IMR-90 (cell line): ENCODE results near the gene RPS15. TPM values are rescaled to one million over a fixed set of nuclear protein-coding genes. Genes with fewer than 3 reads are reported as not detected.

Experiments
- ATAC-seq: fragments of 200-7000 bp; cut with Tn5 transposase; 2 replicates; pipeline ENCODE4 v1.9.1; 2020; ENCODE audit warnings: low read depth, mild to moderate bottlenecking, moderate library complexity
- BruUV-seq: library from RNA; stranded (reverse); fragments of 400-500 nt; replicated peaks from 2 replicates; lab custom pipeline; 2021; lab: Mats Ljungman, UMichigan
- CTCF ChIA-PET: fragments of 300-600 bp; formaldehyde crosslinking; extraction: SDS; loops from one replicate; lab custom pipeline; 2021; ENCODE audit warnings: antibody characterized with exemption; lab: Yijun Ruan, JAX
- POLR2A ChIA-PET: fragments of 300-600 bp; sonication (Branson Sonifier 250); formaldehyde crosslinking; loops from one replicate; lab custom pipeline; 2022; ENCODE audit warnings: antibody characterized with exemption; ENCODE audit not compliant: unreplicated experiment; lab: Charles Lee
- DNase-seq: peaks from one replicate; pipeline ENCODE4 v3.0.0; 2013
- H2AFZ ChIP-seq: replicated peaks from 2 replicates; pipeline ENCODE3; 2013; ENCODE audit warnings: low read length, mild to moderate bottlenecking; ENCODE audit not compliant: poor library complexity
- H2AK5ac ChIP-seq: 2 replicates; pipeline ENCODE4 v1.6.1; 2013; ENCODE audit warnings: low read depth, low read length, inconsistent platforms
- H2AK9ac ChIP-seq: replicated peaks from 2 replicates; pipeline ENCODE3; 2013; ENCODE audit warnings: mild to moderate bottlenecking, low read depth, low read length, moderate library complexity; ENCODE audit not compliant: poor library complexity
- H2BK120ac ChIP-seq: 2 replicates; pipeline ENCODE4 v1.6.1; 2013; ENCODE audit warnings: low read depth, low read length, inconsistent platforms
- H2BK15ac ChIP-seq: 3 replicates; pipeline ENCODE4 v1.6.1; 2013; ENCODE audit warnings: low read depth, low read length, inconsistent platforms
- H2BK20ac ChIP-seq: 2 replicates; pipeline ENCODE4 v1.6.1; 2013; ENCODE audit warnings: low read depth, mild to moderate bottlenecking, inconsistent platforms, low read length, moderate library complexity
- H2BK5ac ChIP-seq: 2 replicates; pipeline ENCODE4 v1.6.1; 2013; ENCODE audit warnings: mild to moderate bottlenecking, low read depth, low read length, inconsistent platforms; ENCODE audit not compliant: poor library complexity, severe bottlenecking
- H3K14ac ChIP-seq: replicated peaks from 2 replicates; pipeline ENCODE4 v1.6.1; 2013; ENCODE audit warnings: low read depth, low read length, inconsistent platforms
- H3K18ac ChIP-seq: 2 replicates; pipeline ENCODE4 v1.6.1; 2013; ENCODE audit warnings: low read depth, low read length, control low read depth
- H3K23ac ChIP-seq: 2 replicates; pipeline ENCODE4 v1.6.1; 2013; ENCODE audit warnings: low read depth, low read length, inconsistent platforms
- H3K27ac ChIP-seq: 2 replicates; pipeline ENCODE4 v1.5.1; 2013; ENCODE audit warnings: mild to moderate bottlenecking, control low read depth, low read length; ENCODE audit not compliant: insufficient read depth
- H3K27me3 ChIP-seq: 2 replicates; pipeline ENCODE4 v1.6.1; 2013; ENCODE audit warnings: low read length; ENCODE audit not compliant: control insufficient read depth, insufficient read depth
- H3K36me3 ChIP-seq: 2 replicates; pipeline ENCODE4 v1.6.1; 2013; ENCODE audit warnings: low read length, mixed read lengths; ENCODE audit not compliant: control insufficient read depth, insufficient read depth
- H3K4ac ChIP-seq: 2 replicates; pipeline ENCODE4 v1.6.1; 2013; ENCODE audit warnings: low read depth, low read length, inconsistent platforms
- H3K4me1 ChIP-seq: 2 replicates; pipeline ENCODE4 v1.6.1; 2013; ENCODE audit warnings: low read length, mixed read lengths; ENCODE audit not compliant: control insufficient read depth, insufficient read depth
- H3K4me2 ChIP-seq: 2 replicates; pipeline ENCODE4 v1.6.1; 2013; ENCODE audit warnings: low read depth, mild to moderate bottlenecking, control low read depth, low read length, moderate library complexity
- H3K4me3 ChIP-seq: 2 replicates; pipeline ENCODE4 v1.5.1; 2013; ENCODE audit warnings: low read depth, mild to moderate bottlenecking, control low read depth, low read length, moderate library complexity; ENCODE audit not compliant: insufficient read depth
- H3K56ac ChIP-seq: 2 replicates; pipeline ENCODE4 v1.6.1; 2013; ENCODE audit warnings: low read length, inconsistent platforms; ENCODE audit not compliant: insufficient read depth; ENCODE audit errors: extremely low read depth
- H3K79me1 ChIP-seq, 2 experiments: 2 replicates each; pipeline ENCODE4 v1.6.1; 2013; ENCODE audit warnings: low read length in 2 of 2, inconsistent platforms in 1 of 2, low read depth in 1 of 2
- H3K9ac ChIP-seq: 2 replicates; pipeline ENCODE4 v1.6.1; 2013; ENCODE audit warnings: low read depth, low read length, control low read depth
- H3K9me1 ChIP-seq: 2 replicates; pipeline ENCODE4 v1.6.1; 2013; ENCODE audit warnings: low read length, inconsistent platforms; ENCODE audit not compliant: insufficient read depth
- H3K9me3 ChIP-seq: 2 replicates; pipeline ENCODE4 v1.6.1; 2013; ENCODE audit warnings: low read length; ENCODE audit not compliant: control insufficient read depth, insufficient read depth
- H4K20me1 ChIP-seq: 2 replicates; pipeline ENCODE4 v1.6.1; 2013; ENCODE audit warnings: low read length, inconsistent platforms; ENCODE audit not compliant: insufficient read depth
- H4K5ac ChIP-seq: 2 replicates; pipeline ENCODE4 v1.6.1; 2013; ENCODE audit warnings: mild to moderate bottlenecking, low read depth, low read length, control low read depth
- H4K8ac ChIP-seq, 2 experiments: 2 replicates each; pipeline ENCODE4 v1.6.1; 2013; ENCODE audit warnings: low read depth in 2 of 2, low read length in 2 of 2, control low read depth in 1 of 2, inconsistent platforms in 1 of 2
- H4K91ac ChIP-seq: 2 replicates; pipeline ENCODE4 v1.6.1; 2013; ENCODE audit warnings: low read depth, low read length, inconsistent platforms; ENCODE audit not compliant: insufficient read depth
- CEBPB ChIP-seq: IDR thresholded peaks from 2 replicates; pipeline ENCODE4 v1.6.1; 2012; ENCODE audit warnings: low read depth, low read length, improper control_type of control experiment
- CHD1 ChIP-seq: IDR thresholded peaks from 2 replicates; pipeline ENCODE4 v1.6.1; 2012; ENCODE audit warnings: low read depth, low read length, improper control_type of control experiment
- FOS ChIP-seq: fragments of 150-350 bp; IDR thresholded peaks from 2 replicates; pipeline ENCODE4 v1.6.1; 2016; ENCODE audit warnings: low read depth, low read length
- MAFK ChIP-seq: IDR thresholded peaks from 2 replicates; pipeline ENCODE4 v1.6.1; 2012; ENCODE audit warnings: low read depth, low read length, improper control_type of control experiment
- MAZ ChIP-seq: IDR thresholded peaks from 2 replicates; pipeline ENCODE4 v1.6.1; 2012; ENCODE audit warnings: low read depth, mild to moderate bottlenecking, low read length, improper control_type of control experiment, moderate library complexity, borderline replicate concordance
- MXI1 ChIP-seq: IDR thresholded peaks from 2 replicates; pipeline ENCODE4 v1.6.1; 2012; ENCODE audit warnings: low read depth, mild to moderate bottlenecking, low read length, moderate library complexity, borderline replicate concordance
- NFE2L2 ChIP-seq: fragments of 150-350 bp; IDR thresholded peaks from 2 replicates; pipeline ENCODE4 v1.6.1; 2016; ENCODE audit warnings: low read depth, mild to moderate bottlenecking, low read length
- POLR2A ChIP-seq: IDR thresholded peaks from 2 replicates; pipeline ENCODE4 v1.6.1; 2012; ENCODE audit warnings: mild to moderate bottlenecking, low read depth, low read length
- RAD21 ChIP-seq: IDR thresholded peaks from 2 replicates; pipeline ENCODE4 v1.6.1; 2012; ENCODE audit warnings: low read length, improper control_type of control experiment
- RCOR1 ChIP-seq: IDR thresholded peaks from 2 replicates; pipeline ENCODE4 v1.6.1; 2012; ENCODE audit warnings: mild to moderate bottlenecking, low read length, improper control_type of control experiment; ENCODE audit not compliant: insufficient replicate concordance
- RFX5 ChIP-seq: IDR thresholded peaks from 2 replicates; pipeline ENCODE4 v1.8.0; 2012; ENCODE audit warnings: low read depth, mild to moderate bottlenecking, low read length, moderate library complexity
- SMC3 ChIP-seq: fragments of 150-350 bp; IDR thresholded peaks from 2 replicates; pipeline ENCODE4 v1.6.1; 2016; ENCODE audit warnings: low read depth, mild to moderate bottlenecking, antibody characterized with exemption, low read length, moderate library complexity
- USF2 ChIP-seq: fragments of 150-350 bp; IDR thresholded peaks from 2 replicates; pipeline ENCODE4 v1.6.1; 2017; ENCODE audit warnings: mild to moderate bottlenecking, antibody characterized with exemption, low read length, low read depth
- WGBS, 2 experiments: methylation state at CpG; one replicate each; pipeline versions ENCODE4 v1.1.5 to v1.1.7; 2013; ENCODE audit warnings: missing lambda C conversion rate in 2 of 2; ENCODE audit not compliant: insufficient read length in 1 of 2; ENCODE audit errors: extremely low coverage in 2 of 2; 5-methylcytosine and 5-hydroxymethylcytosine counted together
- dilution Hi-C: fragments of 300-500 bp; cut with HindIII; formaldehyde crosslinking; loops from one replicate; pipeline ENCODE4 v1.14.3; 2018; ENCODE audit warnings: low sequenced_read_pairs; ENCODE audit not compliant: unreplicated experiment
- in situ Hi-C: fragments of 300-500 bp; cut with MboI; formaldehyde crosslinking; loops from 3 replicates; pipeline ENCODE4 v1.14.3; 2019; ENCODE audit warnings: low sequenced_read_pairs, inconsistent platforms, mixed read lengths
- intact Hi-C: fragments of 100-400 bp; cut with micrococcal nuclease; formaldehyde crosslinking; loops from 2 replicates; pipeline ENCODE4 v1.10.0; 2022
- polyA plus RNA-seq, 3 experiments: library from polyadenylated mRNA; depleted of rRNA; stranded (reverse); fragments of >200 nt; gene quantifications; 2 replicates each; pipeline ENCODE4 v1.2.3, GENCODE V29; 2012; ENCODE audit warnings: low replicate concordance in 1 of 3
- total RNA-seq: library from RNA; depleted of rRNA; stranded (reverse); fragments of >200 nt; gene quantifications from 2 replicates; pipeline ENCODE4 v1.2.3, GENCODE V29; 2012
- TF ChIP-seq, protein P1 (sequence below): conservative IDR thresholded peaks from 2 replicates; pipeline ENCODE4 v1.5.1; 2012; ENCODE audit warnings: mild to moderate bottlenecking, low read depth, low read length, improper control_type of control experiment
- TF ChIP-seq, protein P2 (sequence below): fragments of 150-350 bp; IDR thresholded peaks from 2 replicates; pipeline ENCODE4 v1.6.1; 2016; ENCODE audit warnings: low read depth, mild to moderate bottlenecking, low read length, moderate library complexity, borderline replicate concordance

RPS15 gene
- total and polyA plus RNA-seq, 2 of the 4 experiments (the other 2 are of a cell fraction), result 1,179 to 1,855 TPM

- Histone ChIP-seq H2BK5ac (no peak overlapping the region), H3K36me3 (peaks cover 58% of the 10 kb centered on the region), H3K14ac (no peak overlapping the region), H3K4me1 (peaks cover 2% of the 10 kb centered on the region; the same call in 1 of the 2 replicates), H3K4ac (no peak overlapping the region), H4K5ac (no peak overlapping the region), H2AK9ac (no peak overlapping the region), H3K9me1 (no peaks in the 10 kb centered on the region; the same call in 1 of the 2 replicates), H3K9me3 (no peaks in the 10 kb centered on the region), H3K79me1 (peaks cover 15 to 41% of the 10 kb centered on the region in 2 experiments), H3K4me3 (no peak overlapping the region), H2AFZ (no peak overlapping the region), H4K20me1 (peaks cover 10% of the 10 kb centered on the region), H3K23ac (no peak overlapping the region), H3K4me2 (no peak overlapping the region), H3K27ac (no peak overlapping the region), H4K8ac (no peak overlapping the region), H2AK5ac (no peak overlapping the region), H3K56ac (no peak overlapping the region), H2BK120ac (no peak overlapping the region), H3K9ac (no peak overlapping the region), H4K91ac (no peak overlapping the region), H2BK20ac (no peak overlapping the region), H3K18ac (no peak overlapping the region), H3K27me3 (no peaks in the 10 kb centered on the region), H2BK15ac (no peak overlapping the region)
- BruUV-seq, result no TSS peak
- no peak for ATAC-seq
- ChIA-PET POLR2A (no interaction called here), CTCF (no interaction called here)
- no peak for DNase-seq
- intact Hi-C loops (no loop called here), in situ Hi-C loops (no loop called here), dilution Hi-C loops (no loop called here)
- 94% methylated on average over 25 of the region's 47 CpGs; no CpG with 5 or more reads in 1 of the 2 experiments for WGBS, 2 experiments
- TF ChIP-seq NFE2L2, result no peak
- TF ChIP-seq MAFK, result no peak
- TF ChIP-seq, protein P1, sequence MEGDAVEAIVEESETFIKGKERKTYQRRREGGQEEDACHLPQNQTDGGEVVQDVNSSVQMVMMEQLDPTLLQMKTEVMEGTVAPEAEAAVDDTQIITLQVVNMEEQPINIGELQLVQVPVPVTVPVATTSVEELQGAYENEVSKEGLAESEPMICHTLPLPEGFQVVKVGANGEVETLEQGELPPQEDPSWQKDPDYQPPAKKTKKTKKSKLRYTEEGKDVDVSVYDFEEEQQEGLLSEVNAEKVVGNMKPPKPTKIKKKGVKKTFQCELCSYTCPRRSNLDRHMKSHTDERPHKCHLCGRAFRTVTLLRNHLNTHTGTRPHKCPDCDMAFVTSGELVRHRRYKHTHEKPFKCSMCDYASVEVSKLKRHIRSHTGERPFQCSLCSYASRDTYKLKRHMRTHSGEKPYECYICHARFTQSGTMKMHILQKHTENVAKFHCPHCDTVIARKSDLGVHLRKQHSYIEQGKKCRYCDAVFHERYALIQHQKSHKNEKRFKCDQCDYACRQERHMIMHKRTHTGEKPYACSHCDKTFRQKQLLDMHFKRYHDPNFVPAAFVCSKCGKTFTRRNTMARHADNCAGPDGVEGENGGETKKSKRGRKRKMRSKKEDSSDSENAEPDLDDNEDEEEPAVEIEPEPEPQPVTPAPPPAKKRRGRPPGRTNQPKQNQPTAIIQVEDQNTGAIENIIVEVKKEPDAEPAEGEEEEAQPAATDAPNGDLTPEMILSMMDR, result no peak
- no peak for TF ChIP-seq SMC3
- no peak for TF ChIP-seq RCOR1
- TF ChIP-seq CHD1, result no peak
- TF ChIP-seq RFX5, result no peak
- TF ChIP-seq POLR2A, result no peak
- TF ChIP-seq MXI1, result no peak
- no peak for TF ChIP-seq RAD21
- TF ChIP-seq, protein P2, sequence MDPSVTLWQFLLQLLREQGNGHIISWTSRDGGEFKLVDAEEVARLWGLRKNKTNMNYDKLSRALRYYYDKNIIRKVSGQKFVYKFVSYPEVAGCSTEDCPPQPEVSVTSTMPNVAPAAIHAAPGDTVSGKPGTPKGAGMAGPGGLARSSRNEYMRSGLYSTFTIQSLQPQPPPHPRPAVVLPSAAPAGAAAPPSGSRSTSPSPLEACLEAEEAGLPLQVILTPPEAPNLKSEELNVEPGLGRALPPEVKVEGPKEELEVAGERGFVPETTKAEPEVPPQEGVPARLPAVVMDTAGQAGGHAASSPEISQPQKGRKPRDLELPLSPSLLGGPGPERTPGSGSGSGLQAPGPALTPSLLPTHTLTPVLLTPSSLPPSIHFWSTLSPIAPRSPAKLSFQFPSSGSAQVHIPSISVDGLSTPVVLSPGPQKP, result no peak
- TF ChIP-seq CEBPB, result no peak
- no peak for TF ChIP-seq USF2
- no peak for TF ChIP-seq FOS
- no peak for TF ChIP-seq MAZ
Measured at GRCh38 chr19:1433119-1434039, 4.8 kb upstream of the RPS15 start.
